ENCODE measurements around the gene BRINP3.

The BRINP3 gene

DNA sequence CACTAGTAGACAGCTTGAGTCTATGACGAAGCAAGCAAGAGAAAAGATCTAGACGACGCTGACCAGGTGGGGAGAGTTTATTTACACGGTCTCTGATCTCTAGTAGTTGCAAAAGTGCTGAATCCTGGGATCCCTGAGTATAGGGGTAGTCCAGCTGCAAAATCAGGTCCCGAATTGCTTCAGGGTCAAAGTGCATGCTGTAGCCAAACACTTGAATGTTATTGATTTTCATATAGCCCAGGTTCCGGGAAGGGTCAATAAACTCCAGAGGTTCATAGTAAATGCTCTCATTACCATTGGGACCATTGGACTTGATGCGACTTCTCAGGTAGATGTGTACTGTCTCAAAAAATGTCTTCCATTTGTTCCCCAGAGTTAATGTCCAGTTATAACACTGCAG is 379.6 kb downstream of the BRINP3 start:
- DNase-seq: no peak

DNA sequence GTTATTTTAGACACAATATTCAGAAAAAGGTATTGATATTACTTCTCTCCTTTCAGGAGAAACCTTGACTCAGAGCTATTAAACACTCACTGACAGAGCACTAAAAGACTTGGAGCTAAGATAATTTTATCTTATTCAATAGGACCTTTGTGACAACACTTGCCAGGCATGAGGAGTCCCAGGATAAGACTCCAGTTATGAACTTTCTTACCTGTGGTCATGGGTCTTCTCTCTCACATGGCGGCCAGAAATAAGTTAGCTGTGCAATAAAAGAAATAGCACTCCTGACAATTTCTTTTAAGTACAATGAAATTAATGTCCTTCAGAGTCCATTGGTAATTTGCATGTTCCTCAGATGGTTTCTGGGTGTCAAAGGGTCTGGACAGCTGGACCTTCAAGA is 382.1 kb downstream of the BRINP3 start:
- DNase-seq: no peak

DNA sequence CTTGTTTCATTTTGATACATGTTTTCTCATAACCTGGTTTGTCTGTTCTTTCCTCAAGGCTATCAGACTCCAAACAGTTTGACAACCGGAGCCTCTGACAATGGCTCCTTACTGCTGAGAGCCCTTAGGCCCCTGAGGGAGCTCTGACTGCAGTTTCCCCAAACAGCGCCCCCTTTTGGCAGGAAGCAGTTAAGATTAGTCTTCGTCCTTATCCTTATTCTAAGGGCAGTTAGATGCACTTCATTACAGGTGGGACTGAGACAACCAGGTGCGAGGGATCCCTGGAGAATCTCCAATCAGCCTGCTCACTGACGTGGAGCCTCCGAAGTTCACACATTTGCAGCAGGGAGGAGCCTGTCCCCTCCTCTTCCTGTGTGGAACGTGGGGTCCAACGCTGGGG is 393.1 kb downstream of the BRINP3 start:
- DNase-seq: no peak

DNA sequence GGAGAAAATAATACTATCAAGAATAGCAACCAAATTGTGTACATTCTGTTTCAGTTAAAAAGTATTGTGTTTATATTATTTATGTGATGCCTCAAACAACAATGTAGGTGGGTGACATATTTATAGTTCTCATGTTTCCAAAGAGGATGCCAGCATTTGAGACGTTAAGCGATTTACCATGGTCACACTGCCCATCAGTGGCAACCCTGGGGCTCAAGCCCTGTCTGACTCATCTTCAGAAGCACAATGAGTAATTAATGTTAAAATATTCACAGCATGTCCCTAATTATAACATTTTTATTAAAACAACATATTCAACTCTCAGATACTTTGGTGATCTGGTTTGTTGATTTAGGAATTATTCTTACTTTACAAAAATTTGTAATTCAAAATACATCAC is 409.4 kb downstream of the BRINP3 start:
- no peak for DNase-seq

DNA sequence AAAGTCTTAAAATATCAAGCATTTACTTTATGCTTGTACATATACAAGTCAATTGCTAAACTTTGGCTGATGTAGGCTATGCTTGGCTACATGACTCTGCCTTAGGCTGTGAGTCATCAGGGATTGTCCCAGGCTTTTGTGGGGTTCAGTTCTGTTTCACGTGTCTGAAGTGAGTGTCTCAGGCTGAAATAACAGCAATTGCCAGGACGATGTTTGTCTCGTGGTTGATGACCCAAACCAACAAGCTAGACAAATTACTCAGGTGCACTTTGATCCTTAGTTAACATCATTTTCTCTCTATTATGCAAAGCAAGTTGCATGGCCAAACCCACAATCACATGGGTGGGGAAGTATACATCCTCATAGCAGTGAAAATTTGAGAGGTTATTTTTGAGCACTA is 410.1 kb downstream of the BRINP3 start:
- no peak for DNase-seq

DNA sequence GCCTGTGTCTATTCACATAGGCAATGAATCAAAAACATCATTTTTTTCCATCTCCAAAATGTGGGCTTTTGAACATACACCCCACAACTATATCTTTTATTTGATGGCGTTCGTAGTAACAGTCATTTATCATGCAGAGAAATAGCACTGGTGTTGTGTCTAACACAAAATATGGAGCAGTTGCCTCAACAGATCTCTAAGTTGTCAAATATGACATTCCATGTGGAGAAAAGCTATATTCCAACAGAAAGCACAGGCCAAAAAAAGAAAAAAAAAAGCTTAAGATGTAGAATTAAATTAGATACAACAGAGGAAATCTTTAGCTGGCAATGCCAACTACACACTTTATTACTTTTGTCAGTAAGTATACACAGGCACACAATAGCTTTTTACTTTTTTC is 411.7 kb downstream of the BRINP3 start:
- no peak for DNase-seq

DNA sequence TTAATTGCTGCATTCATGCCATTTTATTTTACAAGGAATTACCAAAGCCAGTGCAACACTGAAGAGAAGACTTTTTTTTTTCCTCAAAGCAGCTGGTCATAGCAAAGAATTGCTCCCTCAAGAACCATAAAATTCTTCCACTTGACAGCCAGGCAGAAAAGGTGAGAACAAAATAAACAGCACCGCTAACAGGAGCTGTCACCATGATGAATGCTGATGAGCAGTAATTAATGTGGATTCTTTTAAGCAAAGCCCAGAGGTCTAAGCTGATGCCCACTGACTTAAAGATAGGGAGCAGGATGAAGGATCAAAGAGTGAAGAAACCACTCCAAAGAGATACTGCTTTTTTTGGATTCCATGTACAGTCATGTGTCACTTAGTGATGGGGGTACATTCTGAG is 428.4 kb downstream of the BRINP3 start:
- peak; percentile 3 for DNase-seq

All from NCI-H774 (cell line).